K562 (cell line): ENCODE measurements around the gene UIMC1. TPM values are rescaled to one million over a fixed set of nuclear protein-coding genes. Genes with fewer than 3 reads are reported as not detected.
A peak's percentile ranks its signal among the peaks of the same experiment; 100 is the strongest.

ENCODE experiments used
- ATAC-seq: fragments of 200-7000 bp; cut with Tn5 transposase; 3 replicates; pipeline ENCODE4 v1.9.1; 2020; ENCODE audit warnings: moderate library complexity
- BruUV-seq: library from RNA; stranded (reverse); fragments of 400-500 nt; replicated peaks from 2 replicates; lab custom pipeline; 2021; lab: Mats Ljungman, UMichigan
- CTCF ChIA-PET: fragments of 300-600 bp; formaldehyde crosslinking; extraction: SDS; loops from one replicate; lab custom pipeline; 2021; ENCODE audit warnings: low intra/inter-chr PET ratio; lab: Yijun Ruan, JAX
- POLR2A ChIA-PET: fragments of 300-600, 350-650 bp; sonication (Branson Sonifier 250); formaldehyde crosslinking; extraction: SDS; loops from one replicate; lab custom pipeline; 2021; ENCODE audit warnings: antibody characterized with exemption, inconsistent platforms; lab: Yijun Ruan, JAX
- DNase-seq, 4 experiments: peaks; one replicate each; pipeline versions ENCODE4 v3.0.0 to v3.0.0-alpha.2; 2011 to 2018; ENCODE audit warnings: low spot score in 3 of 4, mixed read lengths in 3 of 4; ENCODE audit errors: extremely low read depth in 1 of 4
- FAIRE-seq: peaks from 2 replicates; lab custom pipeline; 2011; peaks lifted over from hg19 to GRCh38; lab: Jason Lieb, UNC
- H2AFZ ChIP-seq: 2 replicates; pipeline ENCODE4 v1.6.0; 2011; ENCODE audit warnings: low read depth, low read length, control low read depth, inconsistent platforms
- H3K27ac ChIP-seq: fragments of 200-600 bp; 3 replicates; pipeline ENCODE4 v1.8.0; 2011; ENCODE audit warnings: low read depth, mild to moderate bottlenecking, control low read depth, inconsistent platforms, low read length, moderate library complexity, mixed read lengths; ENCODE audit errors: extremely low read depth
- H3K27me3 ChIP-seq, 2 experiments: fragments of 300-600 bp in 1 of 2; 2 replicates in 1 of 2; 3 replicates in 1 of 2; pipeline versions ENCODE4 v1.6.0 to v1.8.0; 2011; ENCODE audit warnings: inconsistent platforms in 2 of 2, low read length in 2 of 2, mild to moderate bottlenecking in 1 of 2, mixed read lengths in 1 of 2, moderate library complexity in 1 of 2; ENCODE audit not compliant: control insufficient read depth in 2 of 2, insufficient read depth in 2 of 2
- H3K36me3 ChIP-seq: fragments of 300-600 bp; 3 replicates; pipeline ENCODE4 v1.8.0; 2011; ENCODE audit warnings: mild to moderate bottlenecking, low read length, inconsistent platforms; ENCODE audit not compliant: control insufficient read depth, insufficient read depth
- H3K4me1 ChIP-seq, 2 experiments: fragments of 200-600 bp in 1 of 2; replicated peaks in 1 of 2; 2 replicates in 1 of 2; 3 replicates in 1 of 2; pipeline versions ENCODE4 v1.5.1 to v1.8.0; 2011; ENCODE audit warnings: inconsistent platforms in 2 of 2, low read length in 2 of 2, mild to moderate bottlenecking in 1 of 2, mixed read lengths in 1 of 2, moderate library complexity in 1 of 2; ENCODE audit not compliant: control insufficient read depth in 2 of 2, insufficient read depth in 2 of 2
- H3K4me2 ChIP-seq: 2 replicates; pipeline ENCODE4 v1.6.1; 2011; ENCODE audit warnings: low read length, control low read depth, inconsistent platforms, mixed read lengths; ENCODE audit not compliant: insufficient read depth
- H3K4me3 ChIP-seq: fragments of 200-600 bp; sonication (generic), shearing (Covaris generic); 2 replicates; pipeline ENCODE4 v1.5.1; 2016; ENCODE audit warnings: control low read depth, inconsistent platforms
- H3K79me2 ChIP-seq: fragments of 200-600 bp; 3 replicates; pipeline ENCODE4 v1.8.0; 2011; ENCODE audit warnings: low read length, inconsistent platforms; ENCODE audit not compliant: control insufficient read depth, insufficient read depth
- H3K9ac ChIP-seq, 2 experiments: 2 replicates each; pipeline versions ENCODE4 v1.6.0 to v1.6.1; 2011; ENCODE audit warnings: low read depth in 2 of 2, low read length in 2 of 2, control low read depth in 1 of 2, inconsistent platforms in 1 of 2, mild to moderate bottlenecking in 1 of 2, mixed read lengths in 1 of 2; ENCODE audit not compliant: insufficient read depth in 1 of 2
- H3K9me1 ChIP-seq: one replicate; pipeline ENCODE4 v1.6.0; 2011; ENCODE audit warnings: inconsistent platforms, mild to moderate bottlenecking, low read length, moderate library complexity; ENCODE audit not compliant: control insufficient read depth, insufficient read depth
- H3K9me3 ChIP-seq: replicated peaks from 2 replicates; pipeline ENCODE4 v1.5.1; 2011; ENCODE audit warnings: low read depth, low read length, inconsistent platforms; ENCODE audit not compliant: control insufficient read depth, insufficient read depth
- H4K20me1 ChIP-seq: replicated peaks from 2 replicates; pipeline ENCODE4 v1.6.1; 2011; ENCODE audit warnings: low read length, inconsistent platforms, mixed read lengths; ENCODE audit not compliant: control insufficient read depth, insufficient read depth
- BCOR ChIP-seq: fragments of 450-650 bp; IDR thresholded peaks from 2 replicates; pipeline ENCODE4 v1.6.1; 2016
- FOXK2 ChIP-seq, 2 experiments: fragments of 450-650 bp; IDR thresholded peaks in 1 of 2; conservative IDR thresholded peaks in 1 of 2; 2 replicates each; pipeline ENCODE4 v1.6.1; 2016; ENCODE audit warnings: low read depth in 2 of 2, mild to moderate bottlenecking in 1 of 2
- ID3 ChIP-seq, 2 experiments: fragments of 250-450 bp in 1 of 2; fragments of 450-650 bp in 1 of 2; sonication (Bioruptor Pico) in 1 of 2; IDR thresholded peaks; 2 replicates each; pipeline versions ENCODE4 v1.6.1 to v1.8.0; 2016 to 2021; ENCODE audit warnings: mild to moderate bottlenecking in 2 of 2, moderate library complexity in 2 of 2, missing compliant biosample characterization in 1 of 2, missing genetic modification characterization in 1 of 2
- MAZ ChIP-seq, 2 experiments: fragments of 450-650 bp in 1 of 2; sonication (generic) in 1 of 2; formaldehyde crosslinking; IDR thresholded peaks in 1 of 2; conservative IDR thresholded peaks in 1 of 2; 2 replicates each; pipeline versions ENCODE4 v1.4.0 to v1.5.0; 2020; ENCODE audit warnings: mild to moderate bottlenecking in 1 of 2, missing genetic modification reagents in 1 of 2
- MBD1 ChIP-seq: fragments of 250-450 bp; sonication (Bioruptor Pico); IDR thresholded peaks from 2 replicates; pipeline ENCODE4 v1.8.0; 2022; ENCODE audit warnings: inconsistent platforms
- MEF2D ChIP-seq: conservative IDR thresholded peaks from 2 replicates; pipeline ENCODE4 v1.6.1; 2016; ENCODE audit warnings: low read depth, missing genetic modification characterization, missing compliant biosample characterization
- NBN ChIP-seq: fragments of 450-650 bp; IDR thresholded peaks from 2 replicates; pipeline ENCODE4 v1.6.1; 2016; ENCODE audit warnings: low read depth, mild to moderate bottlenecking
- RAD21 ChIP-seq, 2 experiments: fragments of 250-450 bp in 1 of 2; fragments of 450-650 bp in 1 of 2; sonication (Bioruptor Pico) in 1 of 2; formaldehyde crosslinking in 1 of 2; IDR thresholded peaks in 1 of 2; conservative IDR thresholded peaks in 1 of 2; 2 replicates each; pipeline versions ENCODE4 v1.4.0 to v1.8.0; 2020 to 2022; ENCODE audit warnings: mild to moderate bottlenecking in 2 of 2, moderate library complexity in 1 of 2
- TAL1 ChIP-seq: fragments of 450-650 bp; IDR thresholded peaks from 2 replicates; pipeline ENCODE4 v1.6.1; 2016; ENCODE audit warnings: mild to moderate bottlenecking
- UBTF ChIP-seq, 2 experiments: IDR thresholded peaks; 2 replicates each; pipeline ENCODE4 v1.6.1; 2012; ENCODE audit warnings: improper control_type of control experiment in 2 of 2, low read depth in 2 of 2, low read length in 2 of 2, borderline replicate concordance in 1 of 2
- WHSC1 ChIP-seq: IDR thresholded peaks from one replicate; pipeline ENCODE4 v1.6.1; 2012; ENCODE audit warnings: low read length, control low read depth, inconsistent platforms
- ZNF165 ChIP-seq: fragments of 250-450 bp; sonication (Bioruptor Pico); IDR thresholded peaks from 2 replicates; pipeline ENCODE4 v1.4.0; 2020; ENCODE audit warnings: borderline replicate concordance
- WGBS: fragments of 100-300 bp; shearing (Covaris generic); methylation state at CpG from one replicate; pipeline ENCODE4 v1.1.6; 2016; ENCODE audit warnings: low coverage, mixed read lengths; ENCODE audit not compliant: insufficient coverage; ENCODE audit errors: missing lambda C conversion rate; 5-methylcytosine and 5-hydroxymethylcytosine counted together
- in situ Hi-C: fragments of 300-500 bp; cut with MboI; formaldehyde crosslinking; loops from 4 replicates; pipeline ENCODE4 v1.15.0; 2018; ENCODE audit warnings: inconsistent platforms, mixed read lengths
- intact Hi-C: fragments of 100-400 bp; cut with micrococcal nuclease; formaldehyde crosslinking; loops from 2 replicates; pipeline ENCODE4 v1.14.2; 2022
- polyA plus RNA-seq, 8 experiments: library from polyadenylated mRNA; depleted of rRNA in 4 of 8; stranded (reverse) in 5 of 8; unstranded in 3 of 8; fragments of >200 nt; fragmentation: Nextera tagmentation in 2 of 8; fragmentation: Illumina TruSeq in 1 of 8; extraction: Ambion mirVana in 2 of 8; extraction: Trizol in 1 of 8; gene quantifications; 2 replicates each; pipeline versions ENCODE4 v1.2.1 to v1.2.3, GENCODE V29; 2011 to 2014; ENCODE audit warnings: inconsistent platforms in 1 of 8, missing spikeins in 1 of 8
- total RNA-seq, 7 experiments: library from RNA; depleted of rRNA in 6 of 7; stranded (reverse); fragments of >200 nt in 6 of 7; fragmentation: Illumina TruSeq in 2 of 7; extraction: Trizol in 2 of 7; gene quantifications; 2 replicates each; pipeline versions ENCODE4 v1.2.1 to v1.2.3, GENCODE V29; 2011 to 2021; ENCODE audit warnings: low replicate concordance in 1 of 7
- TF ChIP-seq, protein P1 (sequence below), 3 experiments: IDR thresholded peaks in 2 of 3; conservative IDR thresholded peaks in 1 of 3; 2 replicates each; pipeline ENCODE4 v1.5.1; 2011 to 2012; ENCODE audit warnings: low read length in 3 of 3, mild to moderate bottlenecking in 3 of 3, control low read depth in 2 of 3, improper control_type of control experiment in 1 of 3, inconsistent platforms in 1 of 3, low read depth in 1 of 3, mixed read lengths in 1 of 3, moderate library complexity in 1 of 3; ENCODE audit not compliant: insufficient read depth in 2 of 3

Gene UIMC1
- total and polyA plus RNA-seq, 9 of the 15 experiments (the other 6 are each of a cell fraction or from before 2014, with no cell fraction given) = 14.9 to 51.7 (median 36.8) TPM

DNA sequence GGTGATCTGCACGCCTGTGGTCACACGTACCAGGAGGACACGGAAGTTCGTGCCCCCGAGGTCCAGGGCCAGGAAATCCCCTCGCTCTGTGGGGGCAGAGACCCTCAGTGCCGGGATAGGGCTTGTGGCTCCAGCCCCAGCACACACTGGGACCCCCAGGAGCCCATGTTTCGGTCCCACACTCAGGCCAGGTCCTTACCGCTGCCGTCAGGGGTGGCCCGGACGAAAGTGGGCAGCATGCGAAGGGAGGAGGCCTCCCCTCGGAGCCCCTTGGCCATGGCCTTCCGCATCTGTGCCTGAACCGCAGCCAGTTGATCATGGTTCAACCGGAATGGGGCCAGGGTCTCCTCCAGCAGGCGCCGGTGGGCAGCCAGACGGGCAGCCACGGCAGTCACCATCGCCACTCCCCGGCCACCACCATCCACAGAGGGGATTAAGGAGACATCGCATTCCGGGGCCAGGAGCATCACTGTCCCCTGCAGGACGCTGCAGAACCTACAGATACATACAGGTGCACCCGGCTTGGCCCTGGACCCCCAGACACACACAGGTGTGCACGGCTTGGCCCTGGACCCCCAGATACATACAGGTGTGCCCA, 119.2 kb downstream of the UIMC1 start:
- no peak for DNase-seq
- no peak overlapping the region for H3K4me3 ChIP-seq
- peaks cover 41 to 89% of the 10 kb centered on the region in 2 experiments; a peak in 4 of 5 replicates for H3K27me3 ChIP-seq
- CTCF ChIA-PET = no interaction called here
- no peak for FAIRE-seq
- ATAC-seq = peak; percentile 67
- H4K20me1 ChIP-seq = peaks cover 16% of the 10 kb centered on the region
- H3K9ac ChIP-seq = 0 out of 4 replicates have a peak overlapping the region, but pooled peaks of 1 of the 2 experiments have one; percentile 6
- intact Hi-C loops (no loop called here), in situ Hi-C loops (no loop called here)
- H2AFZ ChIP-seq = no peak overlapping the region
- no TSS peak for BruUV-seq
- no peaks in the 10 kb centered on the region for H3K36me3 ChIP-seq
- H3K27ac ChIP-seq = no peak overlapping the region
- H3K9me1 ChIP-seq = peaks cover 12% of the 10 kb centered on the region
- whole genome bisulfite sequencing = 10% methylated on average over 26 of the region's 28 CpGs
- H3K4me1 ChIP-seq = peaks cover 0 to 9% of the 10 kb centered on the region in 2 experiments; a peak in 1 of 5 replicates
- no peak overlapping the region for H3K4me2 ChIP-seq
- TF ChIP-seq BCOR (no peak), NBN (no peak), RAD21 (CRISPR knock-in tag; conservative IDR thresholded peaks at IDR 0.05 in 1 of 2, IDR thresholded peaks at IDR 0.05 in 1 of 2) (0 out of 4 replicates have a peak, but pooled peaks of 1 of the 2 experiments have one; percentile 12), MEF2D (no peak), MBD1 (CRISPR knock-in tag) (no peak), ZNF165 (no peak), UBTF (IDR thresholded peaks at IDR 0.05; ENCODE audit: borderline replicate concordance in 1 of 2, low read depth in 2 of 2, low read length in 2 of 2) (no peak), ID3 (CRISPR knock-in tag; IDR thresholded peaks at IDR 0.05) (no peak), ID3 (tag; IDR thresholded peaks at IDR 0.05) (no peak), FOXK2 (conservative IDR thresholded peaks at IDR 0.05 in 1 of 2, IDR thresholded peaks at IDR 0.05 in 1 of 2; ENCODE audit: low read depth in 2 of 2) (no peak), MAZ (CRISPR knock-in tag; conservative IDR thresholded peaks at IDR 0.05 in 1 of 2, IDR thresholded peaks at IDR 0.05 in 1 of 2) (no peak), TAL1 (no peak), WHSC1 (no peak)
- TF ChIP-seq, protein P1, sequence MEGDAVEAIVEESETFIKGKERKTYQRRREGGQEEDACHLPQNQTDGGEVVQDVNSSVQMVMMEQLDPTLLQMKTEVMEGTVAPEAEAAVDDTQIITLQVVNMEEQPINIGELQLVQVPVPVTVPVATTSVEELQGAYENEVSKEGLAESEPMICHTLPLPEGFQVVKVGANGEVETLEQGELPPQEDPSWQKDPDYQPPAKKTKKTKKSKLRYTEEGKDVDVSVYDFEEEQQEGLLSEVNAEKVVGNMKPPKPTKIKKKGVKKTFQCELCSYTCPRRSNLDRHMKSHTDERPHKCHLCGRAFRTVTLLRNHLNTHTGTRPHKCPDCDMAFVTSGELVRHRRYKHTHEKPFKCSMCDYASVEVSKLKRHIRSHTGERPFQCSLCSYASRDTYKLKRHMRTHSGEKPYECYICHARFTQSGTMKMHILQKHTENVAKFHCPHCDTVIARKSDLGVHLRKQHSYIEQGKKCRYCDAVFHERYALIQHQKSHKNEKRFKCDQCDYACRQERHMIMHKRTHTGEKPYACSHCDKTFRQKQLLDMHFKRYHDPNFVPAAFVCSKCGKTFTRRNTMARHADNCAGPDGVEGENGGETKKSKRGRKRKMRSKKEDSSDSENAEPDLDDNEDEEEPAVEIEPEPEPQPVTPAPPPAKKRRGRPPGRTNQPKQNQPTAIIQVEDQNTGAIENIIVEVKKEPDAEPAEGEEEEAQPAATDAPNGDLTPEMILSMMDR (IDR thresholded peaks at IDR 0.05 in 2 of 3, conservative IDR thresholded peaks at IDR 0.05 in 1 of 3; ENCODE audit: insufficient read depth in 2 of 3, low read depth in 1 of 3, low read length in 3 of 3) = peak; percentile 21 to 40 (median 26); a peak in 4 of 6 replicates
- POLR2A ChIA-PET = no interaction called here
- H3K9me3 ChIP-seq = no peaks in the 10 kb centered on the region
- no peaks in the 10 kb centered on the region for H3K79me2 ChIP-seq
